ENCODE results near the gene DOCK4. TPM values are rescaled to one million over a fixed set of nuclear protein-coding genes. Genes with fewer than 3 reads are reported as not detected.

The DOCK4 gene
- total RNA-seq, 3 donors from 2014 or later = 31.7 to 43.3 (median 41.9) TPM

DNA sequence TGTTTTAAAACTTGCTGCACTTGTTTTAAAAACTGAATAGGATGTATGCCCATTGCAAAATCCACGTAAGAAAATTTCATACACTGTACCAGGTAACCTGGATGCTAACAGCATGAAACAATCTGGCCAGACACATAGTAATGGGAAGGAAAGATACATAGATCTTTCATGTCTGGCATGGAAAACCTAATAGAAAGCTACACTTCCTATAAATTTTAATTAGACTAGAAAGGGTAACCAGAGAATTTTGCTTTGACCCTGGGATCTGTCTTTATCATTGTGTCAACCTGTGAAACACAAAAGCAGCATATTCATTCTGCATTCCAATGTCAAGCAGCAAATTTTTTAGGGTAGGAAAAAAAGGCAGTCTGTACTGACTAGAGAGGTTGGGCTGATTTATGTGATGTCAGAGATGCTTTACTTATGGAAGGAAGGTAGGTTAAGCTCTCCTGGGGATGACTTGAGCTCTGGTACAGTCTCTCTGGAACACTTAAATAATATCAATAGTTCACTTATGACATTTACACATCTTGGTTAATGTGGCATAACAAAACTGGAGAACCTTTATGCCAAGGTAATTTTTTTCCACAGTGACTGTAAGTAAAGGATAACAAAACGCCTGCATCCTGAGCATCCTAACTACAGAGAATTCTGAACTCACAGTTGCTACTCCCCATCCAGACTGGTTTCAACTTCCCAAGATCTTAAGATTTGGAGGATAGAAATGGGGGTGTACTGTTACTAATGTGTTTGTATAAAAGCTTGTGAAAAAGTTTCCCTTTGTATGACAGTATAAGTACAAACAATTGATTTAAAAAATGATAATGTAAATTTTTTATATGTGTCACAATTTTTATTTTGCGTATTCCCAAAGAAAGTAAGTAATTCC, 44.7 kb downstream of the DOCK4 start:
- H3K27me3 ChIP-seq = no peaks in the 10 kb centered on the region
- H3K4me1 ChIP-seq = peaks cover 0 to 4% of the 10 kb centered on the region in 2 donors
- no peak for DNase-seq (ENCODE audit: low spot score in 2 of 2)
- no peaks in the 10 kb centered on the region for H3K9me3 ChIP-seq
- peak overlapping the region in 1 of 2 donors; percentile 22 for H3K27ac ChIP-seq
- no peak for TF ChIP-seq POLR2A (IDR thresholded peaks at IDR 0.05)
- no peak for TF ChIP-seq POLR2AphosphoS5 (IDR thresholded peaks at IDR 0.05)
- TF ChIP-seq CTCF (IDR thresholded peaks at IDR 0.05) = no peak
- no peak overlapping the region for H3K4me3 ChIP-seq
- H3K36me3 ChIP-seq = no peaks in the 10 kb centered on the region
- intact Hi-C loops (cut with DNase I; ENCODE audit: low total_unique reads) = loop anchor here (1.0 kb wide), 1 partner anchor 13 kb away; no protein-coding TSS in a partner anchor

DNA sequence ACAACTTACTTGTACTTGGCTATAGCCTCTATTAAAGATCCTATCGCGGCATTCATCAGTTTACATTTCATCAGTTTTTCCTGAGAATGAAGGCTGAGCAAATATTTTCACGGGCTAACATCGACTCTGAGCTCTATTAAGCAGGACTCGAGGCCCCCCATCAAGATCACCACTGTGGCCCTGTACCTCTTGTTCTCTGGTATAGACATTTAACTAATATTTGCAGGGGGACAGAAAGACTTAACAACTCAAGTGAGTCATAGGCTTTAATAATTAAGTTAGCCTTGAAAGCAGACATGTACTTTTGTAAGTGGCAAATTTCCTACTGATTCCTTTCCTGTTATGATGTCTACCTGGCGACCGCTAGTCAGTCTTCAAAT, 45.4 kb downstream of the DOCK4 start:
- Histone ChIP-seq H3K4me1 (peaks cover 0 to 4% of the 10 kb centered on the region in 2 donors), H3K27ac (peak overlapping the region in 1 of 2 donors; percentile 20), H3K4me3 (no peak overlapping the region), H3K27me3 (no peaks in the 10 kb centered on the region), H3K36me3 (no peaks in the 10 kb centered on the region), H3K9me3 (no peaks in the 10 kb centered on the region)
- DNase-seq (ENCODE audit: low spot score in 2 of 2) = no peak
- intact Hi-C loops (cut with DNase I; ENCODE audit: low total_unique reads) = no loop called here
- TF ChIP-seq CTCF (IDR thresholded peaks at IDR 0.05) (no peak), POLR2A (IDR thresholded peaks at IDR 0.05) (no peak), POLR2AphosphoS5 (IDR thresholded peaks at IDR 0.05) (no peak)

DNA sequence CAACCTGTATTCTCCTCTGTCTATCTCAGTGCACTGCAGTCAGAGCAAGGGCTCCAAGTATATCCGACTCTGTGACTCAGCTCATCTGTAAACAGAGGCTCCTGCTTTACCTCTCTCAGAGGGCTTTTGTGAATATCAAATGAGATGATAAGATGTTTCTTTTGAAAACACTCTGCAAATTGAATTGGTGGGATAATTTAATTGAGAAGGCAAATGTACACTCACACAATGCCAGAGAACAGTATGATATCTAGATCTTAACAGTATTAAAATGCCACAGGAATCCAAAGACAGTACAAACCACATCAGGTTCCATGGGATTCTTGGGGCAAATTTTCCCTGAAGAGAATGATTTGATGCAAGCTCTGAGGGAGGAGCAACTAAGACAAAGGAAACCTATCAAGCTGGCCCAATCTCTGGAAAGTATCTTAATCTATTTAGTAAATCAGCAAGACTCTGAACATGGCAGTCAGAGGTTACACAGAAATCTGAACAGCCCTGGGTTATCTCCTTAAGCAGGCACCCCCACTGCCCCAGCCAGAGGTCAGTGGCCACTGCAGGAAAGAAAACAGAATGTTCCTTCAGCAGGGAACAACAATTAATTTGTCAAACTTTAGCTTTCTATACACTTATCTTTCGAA, 45.9 kb downstream of the DOCK4 start:
- H3K27ac ChIP-seq = peak overlapping the region in 1 of 2 donors; percentile 20

GRCh38 chr7:112159351-112159750, 46.8 kb downstream of the DOCK4 start:
- H3K4me3 ChIP-seq = no peak overlapping the region
- H3K9me3 ChIP-seq = no peaks in the 10 kb centered on the region
- no peak for DNase-seq (ENCODE audit: low spot score in 2 of 2)
- H3K27ac ChIP-seq = no peak overlapping the region
- no peaks in the 10 kb centered on the region for H3K27me3 ChIP-seq
- H3K4me1 ChIP-seq = peaks cover 0 to 4% of the 10 kb centered on the region in 2 donors
- intact Hi-C loops (cut with DNase I; ENCODE audit: low total_unique reads) = no loop called here
- no peaks in the 10 kb centered on the region for H3K36me3 ChIP-seq
- no peak for TF ChIP-seq POLR2AphosphoS5 (IDR thresholded peaks at IDR 0.05)
- no peak for TF ChIP-seq CTCF (IDR thresholded peaks at IDR 0.05)
- no peak for TF ChIP-seq POLR2A (IDR thresholded peaks at IDR 0.05)

More for the DNA sequence above, 45.9 kb downstream of the DOCK4 start:
- intact Hi-C loops (cut with DNase I; ENCODE audit: low total_unique reads) = no loop called here
- no peaks in the 10 kb centered on the region for H3K9me3 ChIP-seq
- no peaks in the 10 kb centered on the region for H3K27me3 ChIP-seq
- no peak overlapping the region for H3K4me3 ChIP-seq
- no peak for TF ChIP-seq POLR2AphosphoS5 (IDR thresholded peaks at IDR 0.05)
- TF ChIP-seq POLR2A (IDR thresholded peaks at IDR 0.05) = no peak
- no peak for TF ChIP-seq CTCF (IDR thresholded peaks at IDR 0.05)
- H3K36me3 ChIP-seq = no peaks in the 10 kb centered on the region
- DNase-seq (ENCODE audit: low spot score in 2 of 2) = no peak
- H3K4me1 ChIP-seq = peaks cover 0 to 4% of the 10 kb centered on the region in 2 donors

GRCh38 chr7:112157072-112157471, 49.1 kb downstream of the DOCK4 start:
- no peaks in the 10 kb centered on the region for H3K9me3 ChIP-seq
- no peak overlapping the region for H3K4me3 ChIP-seq
- no peaks in the 10 kb centered on the region for H3K27me3 ChIP-seq
- intact Hi-C loops (cut with DNase I; ENCODE audit: low total_unique reads) = no loop called here
- TF ChIP-seq POLR2AphosphoS5 (IDR thresholded peaks at IDR 0.05) = no peak
- no peak for TF ChIP-seq POLR2A (IDR thresholded peaks at IDR 0.05)
- no peak for TF ChIP-seq CTCF (IDR thresholded peaks at IDR 0.05)
- H3K4me1 ChIP-seq = peaks cover 0 to 4% of the 10 kb centered on the region in 2 donors
- DNase-seq (ENCODE audit: low spot score in 2 of 2) = peak in 1 of 2 donors; percentile 45
- H3K27ac ChIP-seq = peak overlapping the region in 1 of 2 donors; percentile 30
- H3K36me3 ChIP-seq = no peaks in the 10 kb centered on the region
